ENCODE results near the gene TSC22D1.

DNA sequence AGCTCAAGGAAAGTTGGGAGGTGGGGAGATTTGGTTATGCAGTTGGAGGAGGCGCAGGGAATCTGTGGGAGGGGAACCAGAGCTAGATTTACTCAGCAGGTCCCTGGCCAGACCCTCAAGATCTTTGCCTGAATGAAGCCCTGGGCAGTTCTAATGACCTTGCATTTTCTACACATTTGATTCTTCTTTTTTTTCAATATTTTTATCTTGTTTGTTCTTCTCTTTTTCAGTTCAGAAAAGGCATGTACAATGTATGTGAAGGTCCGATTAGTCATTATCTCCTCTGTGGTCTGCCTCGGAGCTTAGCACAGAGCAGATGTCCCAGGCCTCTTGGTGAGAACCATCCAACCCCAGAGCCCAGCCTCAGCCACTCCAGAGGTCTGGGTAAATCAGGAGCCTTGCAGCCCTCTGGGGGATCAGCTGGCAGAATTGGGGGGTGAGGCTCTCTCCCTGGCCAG, 178.3 kb downstream of the TSC22D1 start:
- TF ChIP-seq CTCF (conservative IDR thresholded peaks at IDR 0.05; ENCODE audit: low read depth, low read length) (no peak), EZH2 (IDR thresholded peaks at IDR 0.05; ENCODE audit: borderline replicate concordance, low read depth, low read length, poor library complexity, severe bottlenecking) (no peak)

Measured in A673 (cell line).